NCI-H524 (cell line): ENCODE results near the gene MAP7.
"Not testable (repeated sequence)": the region's sequence is repeated elsewhere in the genome, so short reads cannot be mapped to it uniquely, and the experiment has no call there.

Experiments
- DNase-seq, 2 experiments: peaks; one replicate each; lab custom pipeline; 2025; lab: John Stamatoyannopoulos, UW

Gene MAP7

GRCh38 chr6:136468711-136469110 lies 81.5 kb downstream of the MAP7 start:
- DNase-seq: no peak

GRCh38 chr6:136467186-136467585 lies 83.0 kb downstream of the MAP7 start:
- DNase-seq: no peak

DNA sequence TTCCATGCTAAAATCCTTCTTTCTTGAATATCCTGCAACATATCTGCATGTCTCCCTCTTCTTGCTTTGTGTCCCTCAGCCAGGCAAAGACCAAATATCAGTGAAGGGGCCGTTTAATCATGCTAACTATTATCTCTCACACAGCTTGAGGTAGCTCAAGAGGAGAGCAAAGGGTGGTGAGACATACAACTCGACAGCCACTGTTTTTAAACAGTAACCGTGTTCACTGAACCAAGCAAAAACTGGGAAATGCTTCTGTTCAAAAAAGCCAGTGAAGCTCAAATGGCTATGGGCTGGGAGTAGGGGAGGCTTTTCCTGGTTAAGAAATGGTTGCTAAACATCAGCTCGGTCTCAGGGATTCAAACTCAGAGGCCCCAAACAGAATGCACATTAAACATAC lies 83.4 kb downstream of the MAP7 start:
- DNase-seq: no peak

DNA sequence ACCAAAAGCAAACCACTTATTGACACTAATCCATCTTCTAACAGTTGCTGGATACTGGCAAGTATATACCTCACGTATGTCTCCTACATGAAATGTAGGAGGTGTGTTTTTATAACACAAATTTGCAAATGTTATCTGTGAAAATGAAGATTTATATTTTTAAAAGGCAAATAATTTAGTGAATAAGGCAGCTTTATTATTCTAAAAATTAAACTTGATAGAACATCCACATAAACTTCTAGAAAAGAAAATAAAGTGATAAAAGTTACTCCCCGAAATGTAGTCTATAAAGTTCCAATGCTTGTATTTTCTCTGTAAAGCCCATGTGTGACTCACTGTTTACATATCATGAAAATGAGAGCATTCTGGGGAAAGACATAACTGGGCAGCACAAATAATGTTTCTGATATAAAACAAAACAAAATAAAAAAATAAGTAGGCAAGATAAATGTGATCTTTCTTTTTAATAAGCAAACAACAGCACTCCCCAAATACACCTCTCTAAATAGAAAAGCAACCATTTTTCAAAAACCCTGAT lies 84.4 kb downstream of the MAP7 start:
- no peak for DNase-seq

DNA sequence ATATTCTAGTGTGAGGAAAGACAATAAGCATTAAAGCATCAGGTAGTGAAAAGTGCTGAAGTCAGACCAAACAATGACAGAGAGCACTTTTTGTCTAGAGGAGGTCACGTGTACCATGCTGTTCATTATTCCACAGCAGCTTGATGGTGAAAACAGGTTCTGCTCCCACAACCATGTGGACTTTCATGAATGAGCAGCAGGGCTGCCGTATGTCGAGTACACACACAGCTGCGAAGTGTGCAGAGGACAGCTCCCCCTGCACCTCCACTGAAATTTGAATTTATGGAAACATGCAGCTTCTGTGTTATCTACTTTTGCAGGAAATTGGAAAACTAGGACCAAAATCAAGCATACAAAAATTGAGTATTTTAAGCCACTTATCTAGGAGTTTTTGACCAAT lies 85.3 kb downstream of the MAP7 start:
- DNase-seq: no peak

- no peak for DNase-seq
Measured at GRCh38 chr6:136464148-136464547, 86.1 kb downstream of the MAP7 start.

GRCh38 chr6:136463743-136464142 lies 86.5 kb downstream of the MAP7 start:
- DNase-seq: no peak

GRCh38 chr6:136446579-136447187 lies 103.5 kb downstream of the MAP7 start:
- no peak for DNase-seq

DNA sequence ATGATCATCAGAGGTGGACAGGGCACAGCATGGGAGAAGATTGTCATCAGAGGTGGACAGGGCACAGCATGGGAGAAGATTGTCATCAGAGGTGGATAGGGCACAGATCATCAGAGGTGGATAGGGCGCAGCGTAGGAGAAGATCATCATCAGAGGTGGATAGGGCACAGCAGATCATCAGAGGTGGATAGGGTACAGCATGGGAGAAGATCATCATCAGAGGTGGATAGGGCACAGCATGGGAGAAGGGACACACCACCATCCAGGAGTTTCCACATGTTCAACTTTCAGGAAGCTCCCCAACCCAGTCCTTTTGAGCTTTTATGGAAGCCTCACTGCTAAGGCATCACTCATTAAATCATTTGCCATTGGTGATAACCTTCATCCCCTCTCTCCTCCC lies 104.1 kb downstream of the MAP7 start:
- DNase-seq: no peak

DNA sequence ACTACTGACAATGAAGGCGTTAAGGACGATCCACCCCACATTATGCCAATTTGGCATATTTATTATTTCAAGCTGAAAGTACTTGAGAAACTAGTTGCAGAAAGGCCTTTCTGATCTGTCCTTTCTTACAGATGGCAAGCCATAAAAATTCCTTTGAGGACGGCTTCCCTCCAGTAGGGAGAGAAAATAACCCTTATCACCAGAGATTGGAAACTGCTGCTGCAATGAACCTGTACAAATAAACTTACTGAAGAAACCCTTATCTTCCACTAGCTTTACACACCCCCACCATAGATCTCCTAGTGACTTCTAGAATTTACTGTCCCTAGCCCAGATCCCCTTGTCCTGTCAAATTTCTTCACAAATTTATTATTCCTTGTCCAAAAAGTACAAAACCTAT lies 105.2 kb downstream of the MAP7 start:
- no peak for DNase-seq

DNA sequence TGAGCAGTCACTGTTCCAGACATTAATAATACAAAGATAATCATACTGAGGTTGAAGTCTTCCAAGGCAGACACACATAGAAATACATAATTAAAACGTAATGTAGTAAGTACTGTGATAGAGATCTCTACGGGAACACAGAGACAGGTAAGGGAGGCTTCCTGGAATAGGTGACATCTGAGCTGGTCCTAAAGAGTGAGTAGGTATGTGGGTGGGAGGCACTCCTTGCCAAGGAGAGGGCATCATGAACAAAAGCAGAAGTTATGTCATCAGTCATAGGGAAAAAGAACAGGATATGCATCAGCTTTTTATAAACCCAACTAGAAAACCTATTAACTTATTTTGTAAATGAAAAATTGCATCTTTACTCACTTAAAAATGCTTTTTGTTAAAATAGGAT lies 110.0 kb downstream of the MAP7 start:
- DNase-seq: no peak

DNA sequence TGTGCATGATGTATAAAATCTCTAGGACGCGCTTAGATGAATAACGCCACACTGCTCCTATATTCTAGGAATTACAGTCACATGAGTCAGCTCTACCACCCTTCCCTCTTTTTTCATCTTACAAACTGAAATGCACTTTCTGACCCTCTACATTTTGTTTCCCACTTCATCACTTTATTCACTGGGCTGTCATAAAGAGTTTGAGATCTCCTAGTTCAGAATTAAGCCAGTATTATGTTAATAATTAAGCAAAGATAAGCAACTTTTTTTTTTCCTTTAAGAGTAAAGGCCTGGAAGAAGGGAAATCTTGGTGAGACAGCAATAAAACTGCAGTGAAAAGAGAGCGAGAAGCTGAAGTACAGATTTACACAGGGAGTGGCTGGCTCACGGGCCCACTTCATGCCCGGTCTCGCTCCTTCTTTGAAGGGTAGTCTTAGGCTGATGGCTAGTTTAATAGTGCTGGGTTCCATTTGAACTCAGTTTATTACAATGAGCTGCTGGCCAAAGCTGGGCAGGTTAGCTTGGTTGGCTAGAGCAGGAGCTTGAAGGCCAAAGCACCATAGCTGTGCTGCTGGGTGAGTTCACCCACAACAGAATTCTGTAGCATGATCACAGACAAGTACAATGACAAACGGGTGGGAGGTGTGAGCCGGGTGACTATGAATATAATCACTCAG lies 110.6 kb downstream of the MAP7 start:
- DNase-seq: no peak

DNA sequence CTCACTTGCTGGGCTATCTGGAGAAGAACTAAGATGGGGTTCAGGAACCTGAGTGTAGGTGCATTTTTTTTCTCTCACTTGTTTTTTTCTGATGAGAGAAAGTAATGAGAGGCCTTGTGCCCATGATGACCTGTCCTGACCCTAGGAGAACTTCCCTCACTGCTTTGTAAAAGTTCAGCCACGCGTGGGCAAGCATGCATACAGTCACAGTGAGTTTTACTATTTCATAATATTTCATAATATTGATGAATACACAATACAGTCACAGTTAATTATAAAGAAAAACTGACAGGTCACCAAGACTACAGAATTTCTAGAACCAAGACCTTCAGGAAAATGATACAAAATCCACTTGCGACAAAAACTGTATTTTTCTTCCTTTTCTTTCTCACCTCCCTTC lies 111.8 kb downstream of the MAP7 start:
- no peak for DNase-seq

DNA sequence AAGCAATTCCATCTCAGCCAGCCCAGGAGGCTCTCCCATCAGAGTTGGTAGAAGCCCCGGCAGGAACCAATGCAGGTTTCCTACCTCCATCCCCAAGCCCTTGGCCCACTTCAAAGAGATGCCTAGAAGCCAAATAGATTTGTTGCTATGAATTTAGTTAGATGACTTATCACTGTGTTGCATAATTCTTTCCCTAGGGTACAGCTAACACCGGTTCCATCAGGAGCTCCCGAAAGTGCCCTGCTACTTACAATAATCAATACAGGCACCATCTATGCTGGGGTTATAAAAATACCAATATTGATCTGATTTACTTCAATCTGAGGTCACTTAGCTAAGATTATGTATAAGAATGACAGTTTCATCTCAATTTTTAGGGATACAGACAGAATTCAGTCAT lies 113.0 kb downstream of the MAP7 start:
- no peak for DNase-seq

GRCh38 chr6:136435101-136435500 lies 115.1 kb downstream of the MAP7 start:
- DNase-seq: no peak

DNA sequence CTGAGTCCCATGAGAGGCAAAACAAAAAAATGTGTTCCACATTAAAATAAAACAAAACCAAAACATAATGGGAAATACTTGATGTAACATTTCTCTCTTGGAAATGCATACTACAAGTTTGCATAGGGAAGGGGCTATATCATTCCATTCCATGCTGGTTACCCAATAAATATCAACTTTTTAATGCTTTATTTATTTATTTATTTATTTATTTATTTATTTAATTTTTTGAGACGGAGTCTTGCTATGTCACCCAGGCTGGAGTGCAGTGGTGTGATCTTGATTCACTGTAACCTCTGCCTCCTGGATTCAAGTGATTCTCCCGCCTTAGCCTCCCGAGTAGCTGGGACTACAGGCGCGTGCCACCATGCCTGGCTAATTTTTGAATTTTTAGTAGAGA lies 118.9 kb downstream of the MAP7 start:
- not testable (repeated sequence) for DNase-seq

GRCh38 chr6:136429264-136430065 lies 120.8 kb downstream of the MAP7 start:
- DNase-seq: peak in 1 of 2 experiments; percentile 37

DNA sequence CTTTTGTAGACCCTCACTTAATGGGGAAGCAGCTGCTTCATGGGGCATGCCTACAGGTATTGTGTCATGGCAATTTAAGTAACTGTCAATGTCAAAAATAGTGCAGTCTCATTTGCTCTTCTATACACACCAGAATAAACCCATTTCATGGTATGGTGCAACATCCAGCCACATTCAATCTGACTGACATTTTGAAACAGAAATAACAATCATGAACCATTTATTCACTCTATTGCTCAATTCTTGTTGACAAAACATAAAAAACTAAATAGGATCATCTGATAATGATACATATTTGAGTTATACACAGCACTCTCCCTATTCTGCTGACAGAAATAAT lies 122.9 kb downstream of the MAP7 start:
- DNase-seq: no peak

DNA sequence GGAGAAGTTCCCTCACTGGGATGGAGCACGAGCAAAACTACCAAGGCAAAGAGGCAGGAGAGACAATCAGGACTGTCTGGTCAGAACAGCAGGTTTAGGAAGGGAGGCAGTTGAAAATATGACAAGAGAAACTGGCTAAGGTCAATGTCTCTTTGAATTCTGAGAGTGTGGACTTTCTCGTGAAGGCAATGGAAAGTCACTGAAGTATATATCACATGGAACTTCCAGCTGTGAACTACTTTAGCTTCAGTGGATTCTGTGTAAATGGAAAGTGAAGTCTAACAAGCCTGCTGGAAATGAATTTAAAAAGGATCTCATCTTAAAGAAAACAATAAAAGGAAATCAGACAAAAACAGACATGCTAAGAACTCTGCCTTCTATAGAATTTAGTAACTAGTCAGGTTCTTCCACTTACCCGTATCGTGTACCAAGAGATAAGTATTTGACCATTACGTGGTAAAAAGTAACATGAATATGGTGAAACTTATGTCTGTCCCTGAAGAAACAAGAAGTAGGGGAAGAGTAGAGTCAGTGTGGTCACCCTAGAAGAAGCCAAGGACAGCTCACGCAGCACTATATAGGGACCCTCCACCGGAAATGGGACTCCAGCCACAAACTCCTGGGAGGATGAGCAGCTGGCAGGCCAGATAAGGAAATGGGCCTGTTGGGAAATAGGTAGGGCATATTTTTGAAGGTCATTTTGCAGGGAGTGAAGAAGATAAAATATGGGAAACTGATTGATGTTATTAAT lies 123.4 kb downstream of the MAP7 start:
- no peak for DNase-seq

GRCh38 chr6:136425793-136426192 lies 124.4 kb downstream of the MAP7 start:
- no peak for DNase-seq

DNA sequence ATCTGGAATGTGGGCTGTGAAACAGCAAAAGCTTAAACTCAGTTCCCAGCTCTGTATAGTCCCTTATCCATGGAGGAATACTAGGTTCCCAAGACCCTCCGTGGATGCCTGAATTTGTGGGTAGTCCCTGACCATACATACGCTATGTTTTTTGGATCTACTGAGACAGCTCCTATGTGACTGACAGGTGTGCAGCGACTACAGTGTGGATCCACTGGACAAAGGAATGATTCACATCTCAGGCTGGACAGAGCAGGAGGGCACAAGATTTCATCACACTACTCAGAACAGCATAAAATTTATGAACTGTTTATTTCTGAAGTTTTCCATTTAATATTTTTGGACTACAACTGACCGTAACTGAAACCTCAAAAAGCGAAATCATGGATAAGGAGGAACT lies 125.3 kb downstream of the MAP7 start:
- no peak for DNase-seq

DNA sequence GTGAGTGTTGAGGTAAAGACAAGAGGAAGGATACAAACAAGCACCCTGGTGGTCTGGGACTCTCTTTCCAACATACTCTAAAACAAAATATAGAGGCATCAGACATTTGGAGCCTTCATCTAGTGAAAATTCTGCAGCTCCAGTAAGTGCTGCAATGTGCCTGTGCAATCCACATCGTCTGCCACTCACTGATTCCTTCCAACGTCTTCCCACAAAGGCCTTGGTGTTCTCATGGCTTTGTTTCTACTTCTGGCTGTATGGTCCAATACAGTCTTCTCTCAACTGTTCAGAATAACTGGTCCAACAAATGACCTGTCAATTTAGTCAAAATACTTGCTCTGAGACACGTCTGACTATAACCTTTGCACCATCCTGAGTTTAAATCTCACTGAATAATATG lies 125.8 kb downstream of the MAP7 start:
- no peak for DNase-seq
